Measurements from ENCODE around the gene GLDC. TPM values are rescaled to one million over a fixed set of nuclear protein-coding genes. Genes with fewer than 3 reads are reported as not detected.

GLDC gene
- total RNA-seq, 6 donors from 2014 or later: 0.60 to 3.1 (median 1.1) TPM; not detected in 2

DNA sequence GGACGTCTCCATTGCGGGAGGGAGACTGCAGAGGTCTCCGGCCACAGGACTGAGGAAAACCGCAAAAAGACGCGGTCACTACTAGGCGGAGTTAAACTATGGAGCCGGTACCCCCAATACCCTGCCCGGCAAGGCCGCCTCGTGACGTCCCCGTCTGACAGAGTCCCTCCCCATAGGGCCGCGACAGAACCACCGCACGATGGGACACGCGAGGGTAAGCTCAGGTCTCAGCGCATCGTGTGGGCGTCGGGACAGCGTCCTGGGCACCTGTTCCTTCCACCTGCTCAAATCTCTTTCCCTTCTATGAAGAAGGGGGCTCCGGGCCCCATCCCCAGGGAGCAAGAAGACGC, 35.2 kb upstream of the GLDC start:
- peak; percentile 63 to 89 for DNase-seq
- WGBS, 2 donors: 1% methylated on average over 15 to 26 of the region's 26 CpGs
- Histone ChIP-seq H3K4me1 (peaks cover 7 to 18% (median 12%) of the 10 kb centered on the region in 4 donors), H3K27me3 (no peaks in the 10 kb centered on the region), H3K36me3 (no peaks in the 10 kb centered on the region), H3K9me3 (no peaks in the 10 kb centered on the region), H3K4me3 (peak overlapping the region; percentile 45 to 72 (median 63)), H3K27ac (peak overlapping the region; percentile 94 to 95 (median 94))
- TF ChIP-seq POLR2A (IDR thresholded peaks at IDR 0.05) (no peak), EP300 (IDR thresholded peaks at IDR 0.05) (no peak), POLR2AphosphoS5 (IDR thresholded peaks at IDR 0.05) (no peak)
- ATAC-seq (ENCODE audit: low FRiP score in 2 of 2): peak; percentile 75 to 76

DNA sequence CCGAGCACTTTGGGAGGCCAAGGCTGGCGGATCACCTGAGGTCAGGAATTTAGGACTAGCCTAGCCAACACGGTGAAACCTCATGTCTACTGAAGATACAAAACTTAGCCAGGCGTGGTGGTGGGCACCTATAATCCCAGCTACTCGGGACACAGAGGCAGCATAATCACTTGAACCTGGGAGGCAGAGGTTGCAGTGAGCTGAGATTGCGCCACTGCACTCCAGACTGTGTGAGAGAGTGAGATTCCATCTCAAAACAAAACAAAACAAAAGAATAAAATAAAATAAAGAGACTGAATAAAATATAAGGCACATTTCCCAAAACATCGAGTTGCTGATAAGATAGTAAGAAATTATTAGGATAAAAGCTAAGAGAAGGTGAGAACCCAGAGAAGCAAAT, 32.3 kb upstream of the GLDC start:
- Histone ChIP-seq H3K4me1 (peaks cover 7 to 16% (median 8%) of the 10 kb centered on the region in 4 donors), H3K27me3 (no peaks in the 10 kb centered on the region), H3K27ac (no peak overlapping the region), H3K4me3 (no peak overlapping the region), H3K9me3 (no peaks in the 10 kb centered on the region), H3K36me3 (no peaks in the 10 kb centered on the region)
- TF ChIP-seq, protein P1, sequence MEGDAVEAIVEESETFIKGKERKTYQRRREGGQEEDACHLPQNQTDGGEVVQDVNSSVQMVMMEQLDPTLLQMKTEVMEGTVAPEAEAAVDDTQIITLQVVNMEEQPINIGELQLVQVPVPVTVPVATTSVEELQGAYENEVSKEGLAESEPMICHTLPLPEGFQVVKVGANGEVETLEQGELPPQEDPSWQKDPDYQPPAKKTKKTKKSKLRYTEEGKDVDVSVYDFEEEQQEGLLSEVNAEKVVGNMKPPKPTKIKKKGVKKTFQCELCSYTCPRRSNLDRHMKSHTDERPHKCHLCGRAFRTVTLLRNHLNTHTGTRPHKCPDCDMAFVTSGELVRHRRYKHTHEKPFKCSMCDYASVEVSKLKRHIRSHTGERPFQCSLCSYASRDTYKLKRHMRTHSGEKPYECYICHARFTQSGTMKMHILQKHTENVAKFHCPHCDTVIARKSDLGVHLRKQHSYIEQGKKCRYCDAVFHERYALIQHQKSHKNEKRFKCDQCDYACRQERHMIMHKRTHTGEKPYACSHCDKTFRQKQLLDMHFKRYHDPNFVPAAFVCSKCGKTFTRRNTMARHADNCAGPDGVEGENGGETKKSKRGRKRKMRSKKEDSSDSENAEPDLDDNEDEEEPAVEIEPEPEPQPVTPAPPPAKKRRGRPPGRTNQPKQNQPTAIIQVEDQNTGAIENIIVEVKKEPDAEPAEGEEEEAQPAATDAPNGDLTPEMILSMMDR (IDR thresholded peaks at IDR 0.05): no peak
- TF ChIP-seq POLR2AphosphoS5 (IDR thresholded peaks at IDR 0.05) (no peak), EP300 (IDR thresholded peaks at IDR 0.05) (no peak), POLR2A (IDR thresholded peaks at IDR 0.05) (no peak)
- no peak for ATAC-seq (ENCODE audit: low FRiP score in 2 of 2)
- 88 to 89% methylated on average over 7 of the region's 7 CpGs for WGBS, 2 donors
- DNase-seq: no peak

DNA sequence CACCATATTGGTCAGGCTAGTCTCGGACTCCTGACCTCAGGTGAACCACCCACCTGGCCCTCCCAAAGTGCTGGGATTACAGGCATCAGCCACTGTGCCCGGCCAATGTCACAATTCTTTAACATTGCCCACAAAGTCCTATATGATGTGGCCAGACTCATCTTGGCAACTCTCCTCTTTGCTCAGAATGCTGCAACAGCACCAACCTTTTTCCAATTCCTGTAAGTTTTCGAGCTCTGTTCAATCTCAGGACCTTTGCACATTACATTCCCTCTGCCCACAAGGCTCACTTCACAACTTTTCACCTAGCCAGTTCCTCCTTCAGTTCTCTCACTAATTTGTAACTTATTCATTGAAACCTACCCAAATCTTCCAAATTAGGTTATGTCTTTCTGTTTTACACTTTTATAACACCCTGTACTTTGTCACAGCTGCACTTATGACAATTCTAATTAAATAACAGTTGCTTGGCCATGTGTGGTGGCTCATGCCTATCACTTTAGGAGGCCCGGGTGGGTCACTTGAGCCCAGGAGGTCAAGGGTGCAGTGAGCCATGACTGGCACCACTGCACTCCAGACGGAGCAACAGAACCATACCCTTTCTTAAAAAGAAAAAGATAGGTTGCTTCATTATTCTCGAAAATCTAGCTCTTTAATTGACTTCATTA, 30.9 kb upstream of the GLDC start:
- Histone ChIP-seq H3K27ac (no peak overlapping the region), H3K4me3 (no peak overlapping the region), H3K9me3 (no peaks in the 10 kb centered on the region), H3K36me3 (no peaks in the 10 kb centered on the region), H3K4me1 (peaks cover 0 to 8% (median 1%) of the 10 kb centered on the region in 4 donors), H3K27me3 (no peaks in the 10 kb centered on the region)
- ATAC-seq (ENCODE audit: low FRiP score in 2 of 2) (no peak), DNase-seq (no peak)
- TF ChIP-seq, protein P1 (IDR thresholded peaks at IDR 0.05): no peak
- TF ChIP-seq POLR2AphosphoS5 (IDR thresholded peaks at IDR 0.05) (no peak), EP300 (IDR thresholded peaks at IDR 0.05) (no peak), POLR2A (IDR thresholded peaks at IDR 0.05) (no peak)
- whole genome bisulfite sequencing, 2 donors: 89 to 92% methylated on average over 6 of the region's 6 CpGs

DNA sequence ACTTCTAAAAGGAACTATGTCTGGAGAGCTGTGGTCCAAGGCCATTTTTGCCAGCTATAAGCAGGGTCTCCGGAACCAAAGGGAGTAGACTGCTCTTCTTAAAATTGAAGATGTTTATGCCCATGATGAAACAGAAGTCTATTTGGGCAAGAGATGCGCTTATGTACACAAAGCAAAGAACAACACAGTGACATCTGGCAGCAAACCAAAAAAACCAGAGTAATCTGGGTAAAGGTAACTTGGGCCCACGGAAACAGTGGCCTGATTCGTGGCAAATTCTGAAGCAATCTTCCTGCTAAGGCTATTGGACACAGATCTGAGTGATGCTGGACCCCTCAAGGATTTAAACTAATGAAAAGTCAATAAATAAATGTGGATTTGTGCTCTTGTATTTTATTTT, 29.7 kb upstream of the GLDC start:
- Histone ChIP-seq H3K36me3 (no peaks in the 10 kb centered on the region), H3K27ac (no peak overlapping the region), H3K27me3 (no peaks in the 10 kb centered on the region), H3K4me1 (peaks cover 0 to under 1% (median 0%) of the 10 kb centered on the region in 4 donors), H3K9me3 (no peaks in the 10 kb centered on the region), H3K4me3 (no peak overlapping the region)
- DNase-seq (no peak), ATAC-seq (ENCODE audit: low FRiP score in 2 of 2) (no peak)
- no peak for TF ChIP-seq EP300 (IDR thresholded peaks at IDR 0.05)
- TF ChIP-seq POLR2AphosphoS5 (IDR thresholded peaks at IDR 0.05): no peak
- no peak for TF ChIP-seq POLR2A (IDR thresholded peaks at IDR 0.05)
- TF ChIP-seq, protein P1 (IDR thresholded peaks at IDR 0.05): no peak
- 78 to 94% methylated on average over 4 of the region's 4 CpGs for WGBS, 2 donors

DNA sequence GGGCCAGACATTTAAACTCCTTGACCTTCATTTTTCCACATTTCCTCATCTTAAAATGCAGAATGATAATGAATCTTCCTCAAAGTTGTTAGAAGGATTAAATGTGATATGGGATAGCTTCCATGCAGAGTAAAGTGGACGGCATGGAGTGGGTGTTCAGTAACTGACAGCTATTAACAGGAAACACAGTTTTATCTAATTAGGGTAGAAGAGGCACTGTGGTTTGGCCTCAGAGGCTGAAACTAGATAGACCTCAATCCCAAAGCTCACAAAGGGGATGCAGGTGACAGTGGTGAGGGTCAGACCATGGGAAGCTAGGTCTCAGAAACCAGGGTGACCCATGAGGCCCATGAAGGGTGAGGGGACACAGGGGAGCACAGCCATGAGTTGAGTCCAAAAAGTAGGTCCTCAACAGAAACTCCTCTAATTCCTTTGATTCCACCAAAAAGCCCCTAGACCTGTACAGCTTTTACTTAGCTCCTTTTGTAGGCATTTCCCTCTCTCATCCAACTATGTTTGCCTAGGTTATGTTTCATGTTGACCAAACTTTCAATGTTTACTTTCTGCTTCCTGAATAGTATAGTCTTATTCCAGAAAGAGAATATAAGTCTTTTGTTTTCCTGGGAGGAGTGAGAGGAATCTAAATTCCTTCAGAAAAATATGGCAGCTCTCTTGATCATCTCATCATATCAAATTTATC, 27.9 kb upstream of the GLDC start:
- Histone ChIP-seq H3K27me3 (no peaks in the 10 kb centered on the region), H3K4me3 (no peak overlapping the region), H3K4me1 (no peaks in the 10 kb centered on the region)

More for the DNA sequence above, 27.9 kb upstream of the GLDC start:
- whole genome bisulfite sequencing, 2 donors: 86 to 88% methylated on average over 1 of the region's 1 CpG
- no peak for DNase-seq
- Histone ChIP-seq H3K9me3 (no peaks in the 10 kb centered on the region), H3K27ac (no peak overlapping the region), H3K36me3 (no peaks in the 10 kb centered on the region)
- TF ChIP-seq, protein P1 (IDR thresholded peaks at IDR 0.05): no peak
- TF ChIP-seq EP300 (IDR thresholded peaks at IDR 0.05) (no peak), POLR2AphosphoS5 (IDR thresholded peaks at IDR 0.05) (no peak), POLR2A (IDR thresholded peaks at IDR 0.05) (no peak)
- no peak for ATAC-seq (ENCODE audit: low FRiP score in 2 of 2)

All from upper lobe of left lung (tissue), 6 donors.